CD4-positive, alpha-beta T cell (primary cell): ENCODE results near the gene GP1BB. TPM values are rescaled to one million over a fixed set of nuclear protein-coding genes. Genes with fewer than 3 reads are reported as not detected.
"Not testable (repeated sequence)": the region's sequence is repeated elsewhere in the genome, so short reads cannot be mapped to it uniquely, and the experiment has no call there.

Experiments used
- ATAC-seq: fragments of 200-7000 bp; cut with Tn5 transposase; one replicate; pipeline ENCODE4 v1.10.0; 2022; ENCODE audit warnings: mild to moderate bottlenecking; ENCODE audit not compliant: poor library complexity
- CTCF ChIA-PET: fragments of 350-600 bp; sonication (Branson Sonifier 250); formaldehyde crosslinking; loops from one replicate; lab custom pipeline; 2021; ENCODE audit warnings: antibody characterized with exemption, inconsistent platforms; lab: Charles Lee
- POLR2A ChIA-PET: fragments of 350-600 bp; sonication (Branson Sonifier 250); formaldehyde crosslinking; loops from one replicate; lab custom pipeline; 2021; ENCODE audit warnings: antibody characterized with exemption, inconsistent platforms; lab: Charles Lee
- DNase-seq, 14 experiments: peaks; one replicate each; pipeline ENCODE4 v3.0.0-alpha.2; 2013 to 2020; ENCODE audit warnings: mixed read lengths in 2 of 14
- H3K27ac ChIP-seq, 2 donors: one replicate each; pipeline versions ENCODE4 v1.5.1 to v1.7.0; 2013; ENCODE audit warnings: low read length in 2 of 2, low read depth in 1 of 2, mild to moderate bottlenecking in 1 of 2
- H3K27me3 ChIP-seq, 2 experiments: 1 replicate in 1 of 2; 2 replicates in 1 of 2; pipeline versions ENCODE4 v1.6.1 to v1.7.0; 2013; ENCODE audit warnings: low read length in 2 of 2, control low read depth in 1 of 2, mild to moderate bottlenecking in 1 of 2, moderate library complexity in 1 of 2; ENCODE audit not compliant: insufficient read depth in 2 of 2, control insufficient read depth in 1 of 2
- H3K36me3 ChIP-seq: one replicate; pipeline ENCODE4 v1.6.1; 2013; ENCODE audit warnings: low read length, control low read depth; ENCODE audit not compliant: insufficient read depth
- H3K4me1 ChIP-seq: one replicate; pipeline ENCODE4 v1.6.1; 2013; ENCODE audit warnings: low read length, control low read depth; ENCODE audit not compliant: insufficient read depth
- H3K4me3 ChIP-seq: one replicate; pipeline ENCODE4 v1.5.1; 2013; ENCODE audit warnings: mild to moderate bottlenecking, low read length, moderate library complexity
- H3K9me3 ChIP-seq, 2 experiments: 1 replicate in 1 of 2; 2 replicates in 1 of 2; pipeline versions ENCODE4 v1.6.1 to v1.7.0; 2013; ENCODE audit warnings: low read length in 2 of 2, mild to moderate bottlenecking in 2 of 2, control low read depth in 1 of 2, moderate library complexity in 1 of 2; ENCODE audit not compliant: control insufficient read depth in 1 of 2, insufficient read depth in 1 of 2
- H3K27ac Mint-ChIP-seq: one replicate; pipeline ENCODE4 v1.8.0; 2020; ENCODE audit warnings: mixed read lengths
- H3K27me3 Mint-ChIP-seq: one replicate; pipeline ENCODE4 v1.8.0; 2021; ENCODE audit warnings: mixed read lengths
- H3K36me3 Mint-ChIP-seq: one replicate; pipeline ENCODE4 v1.8.0; 2021; ENCODE audit warnings: low read depth, mixed read lengths
- H3K4me1 Mint-ChIP-seq: one replicate; pipeline ENCODE4 v1.8.0; 2021; ENCODE audit warnings: low read depth, mixed read lengths
- H3K4me3 Mint-ChIP-seq: one replicate; pipeline ENCODE4 v1.8.0; 2020; ENCODE audit warnings: mild to moderate bottlenecking, mixed read lengths
- H3K9me3 Mint-ChIP-seq: one replicate; pipeline ENCODE4 v1.8.0; 2020; ENCODE audit warnings: mixed read lengths
- CTCF ChIP-seq: fragments of 200-600 bp; IDR thresholded peaks from one replicate; pipeline ENCODE4 v1.8.0; 2022; ENCODE audit warnings: antibody characterized with exemption, mild to moderate bottlenecking
- intact Hi-C, 2 experiments: fragments of 100-400 bp; cut with DNase I in 1 of 2; cut with micrococcal nuclease in 1 of 2; formaldehyde crosslinking; loops; one replicate each; pipeline versions ENCODE4 v1.15.1 to v1.9.0; 2023 to 2025; cut with DNase I, micrococcal nuclease
- total RNA-seq, 174 experiments: library from RNA in 2 of 174; stranded (reverse) in 2 of 174; gene quantifications; one replicate each; pipeline ENCODE4 v1.2.3 and lab custom pipeline; 2021 to 2026

Gene GP1BB
- total RNA-seq, 2 experiments from 2014 or later: 0.22 TPM; not detected in 1

- no peaks in the 10 kb centered on the region for H3K4me1 ChIP-seq
- H3K27me3 Mint-ChIP-seq: peaks cover 9% of the 10 kb centered on the region
- H3K9me3 ChIP-seq: no peaks in the 10 kb centered on the region
- H3K36me3 ChIP-seq: no peaks in the 10 kb centered on the region
- TF ChIP-seq CTCF: no peak
- ATAC-seq: no peak
- H3K9me3 Mint-ChIP-seq: no peaks in the 10 kb centered on the region
- H3K27me3 ChIP-seq: no peaks in the 10 kb centered on the region
- ChIA-PET POLR2A (no interaction called here), CTCF (no interaction called here)
- no peaks in the 10 kb centered on the region for H3K36me3 Mint-ChIP-seq
- H3K4me1 Mint-ChIP-seq: no peaks in the 10 kb centered on the region
- intact Hi-C loops: no loop called here
- no peak for DNase-seq
- no peak overlapping the region for H3K27ac Mint-ChIP-seq
- H3K4me3 Mint-ChIP-seq: no peak overlapping the region
- H3K4me3 ChIP-seq: no peak overlapping the region
- no peak overlapping the region for H3K27ac ChIP-seq
These were observed 28.6 kb upstream of the GP1BB start for GRCh38 chr22:19694696-19695095.

DNA sequence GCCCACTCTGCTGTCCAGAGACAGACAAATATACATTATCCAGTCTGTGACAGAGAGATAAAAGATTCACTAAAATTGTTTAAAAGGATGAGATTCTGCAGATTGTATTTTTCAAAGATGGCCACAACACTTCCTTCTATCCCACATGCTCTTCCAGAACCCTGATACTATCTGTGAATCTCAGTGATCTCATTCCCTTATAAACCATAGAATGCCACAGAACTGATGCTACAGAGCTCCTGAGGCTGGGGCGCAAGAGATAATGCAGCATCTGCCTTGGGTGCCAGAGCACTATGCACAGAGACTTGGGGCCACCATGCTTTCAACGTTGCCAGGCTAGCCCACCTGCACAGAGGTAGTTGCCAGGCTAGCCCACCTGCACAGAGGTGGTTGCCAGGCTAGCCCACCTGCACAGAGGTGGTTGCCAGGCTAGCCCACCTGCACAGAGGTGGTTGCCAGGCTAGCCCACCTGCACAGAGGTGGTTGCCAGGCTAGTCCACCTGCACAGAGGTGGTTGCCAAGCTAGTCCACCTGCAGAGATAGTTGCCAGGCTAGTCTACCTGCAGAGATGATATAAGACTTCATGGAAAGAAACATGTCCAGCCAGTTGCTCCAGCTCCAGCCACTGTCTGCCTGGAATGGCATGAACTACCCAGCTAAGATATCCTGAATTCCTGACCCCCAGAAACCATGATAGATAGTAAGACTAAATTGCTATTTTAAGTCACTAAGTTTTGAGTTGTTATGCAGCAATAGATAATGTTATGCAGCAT lies 26.6 kb upstream of the GP1BB start:
- no peak overlapping the region for H3K4me3 ChIP-seq
- intact Hi-C loops: no loop called here
- Mint-ChIP-seq H3K4me3 (no peak overlapping the region), H3K27me3 (peaks cover 4% of the 10 kb centered on the region), H3K9me3 (no peaks in the 10 kb centered on the region), H3K27ac (no peak overlapping the region), H3K4me1 (no peaks in the 10 kb centered on the region), H3K36me3 (no peaks in the 10 kb centered on the region)
- ChIA-PET CTCF (no interaction called here), POLR2A (no interaction called here)
- DNase-seq: no peak
- no peaks in the 10 kb centered on the region for H3K9me3 ChIP-seq
- H3K27me3 ChIP-seq: no peaks in the 10 kb centered on the region
- ATAC-seq: no peak
- no peaks in the 10 kb centered on the region for H3K4me1 ChIP-seq
- no peak overlapping the region for H3K27ac ChIP-seq
- no peaks in the 10 kb centered on the region for H3K36me3 ChIP-seq
- no peak for TF ChIP-seq CTCF

GRCh38 chr22:19697871-19698270 lies 25.5 kb upstream of the GP1BB start:
- H3K27ac Mint-ChIP-seq, H3K9me3 Mint-ChIP-seq, H3K27me3 Mint-ChIP-seq, intact Hi-C loops, H3K36me3 Mint-ChIP-seq, H3K27ac ChIP-seq, H3K27me3 ChIP-seq, H3K4me3 ChIP-seq, CTCF ChIA-PET, H3K9me3 ChIP-seq, H3K4me1 Mint-ChIP-seq, POLR2A ChIA-PET, DNase-seq, H3K36me3 ChIP-seq, H3K4me1 ChIP-seq, H3K4me3 Mint-ChIP-seq, ATAC-seq: not testable (repeated sequence)
